Testis (tissue), 3 donors: Measurements from ENCODE around the gene SUDS3. TPM values are rescaled to one million over a fixed set of nuclear protein-coding genes. Genes with fewer than 3 reads are reported as not detected.
"Not testable (repeated sequence)": the region's sequence is repeated elsewhere in the genome, so short reads cannot be mapped to it uniquely, and the experiment has no call there.

ENCODE experiments used
- DNase-seq: peaks from one replicate; pipeline ENCODE4 v3.0.0-alpha.2; 2019
- H3K27ac ChIP-seq, 2 donors: fragments of 200-600 bp; sonication (generic); one replicate each; pipeline ENCODE4 v1.5.1; 2019
- H3K27me3 ChIP-seq: fragments of 200-600 bp; sonication (generic); one replicate; pipeline ENCODE4 v1.5.1; 2019
- H3K36me3 ChIP-seq: fragments of 200-600 bp; sonication (generic); one replicate; pipeline ENCODE4 v1.5.1; 2017; ENCODE audit warnings: low read depth; ENCODE audit errors: missing control alignments
- H3K4me1 ChIP-seq: fragments of 200-600 bp; sonication (generic); one replicate; pipeline ENCODE4 v1.5.1; 2019
- H3K4me3 ChIP-seq, 2 donors: fragments of 200-600 bp; sonication (generic); one replicate each; pipeline ENCODE4 v1.5.1; 2017 to 2019
- H3K9me3 ChIP-seq: fragments of 200-600 bp; sonication (generic); one replicate; pipeline ENCODE4 v1.5.1; 2017
- CTCF ChIP-seq, 3 experiments: fragments of 450-650 bp in 2 of 3; fragments of 200-600 bp in 1 of 3; sonication (generic) in 1 of 3; IDR thresholded peaks; one replicate each; pipeline ENCODE4 v1.5.1; 2016 to 2019; ENCODE audit warnings: antibody characterized with exemption in 3 of 3, mild to moderate bottlenecking in 2 of 3, moderate library complexity in 1 of 3
- POLR2A ChIP-seq: fragments of 450-650 bp; IDR thresholded peaks from one replicate; pipeline ENCODE4 v1.6.1; 2017; ENCODE audit warnings: antibody characterized with exemption, mild to moderate bottlenecking, moderate library complexity
- WGBS, 2 donors: methylation state at CpG; one replicate each; pipeline ENCODE4 v1.1.5; 2018; 5-methylcytosine and 5-hydroxymethylcytosine counted together
- intact Hi-C: fragments of 100-400 bp; cut with DNase I; formaldehyde crosslinking; loops from one replicate; pipeline ENCODE4 v1.15.1; 2023; ENCODE audit warnings: low total_unique reads
- polyA plus RNA-seq: library from polyadenylated mRNA; stranded (reverse); fragments of 350-450 nt; fragmentation: Illumina TruSeq; extraction: RNeasy Lipid Tissue Mini Kit (QIAGEN cat#74804); gene quantifications from one replicate; pipeline ENCODE4 v1.2.3, GENCODE V29; 2014; ENCODE audit warnings: low read depth, low replicate concordance; ENCODE audit not compliant: insufficient read depth
- total RNA-seq, 2 donors: library from RNA; depleted of rRNA; stranded (reverse); fragments of >200 nt; gene quantifications; one replicate each; pipeline ENCODE4 v1.2.3, GENCODE V29; 2016

Gene SUDS3
- total and polyA plus RNA-seq, 3 donors from 2014 or later, result 42.3 to 89.1 (median 73.1) TPM

DNA sequence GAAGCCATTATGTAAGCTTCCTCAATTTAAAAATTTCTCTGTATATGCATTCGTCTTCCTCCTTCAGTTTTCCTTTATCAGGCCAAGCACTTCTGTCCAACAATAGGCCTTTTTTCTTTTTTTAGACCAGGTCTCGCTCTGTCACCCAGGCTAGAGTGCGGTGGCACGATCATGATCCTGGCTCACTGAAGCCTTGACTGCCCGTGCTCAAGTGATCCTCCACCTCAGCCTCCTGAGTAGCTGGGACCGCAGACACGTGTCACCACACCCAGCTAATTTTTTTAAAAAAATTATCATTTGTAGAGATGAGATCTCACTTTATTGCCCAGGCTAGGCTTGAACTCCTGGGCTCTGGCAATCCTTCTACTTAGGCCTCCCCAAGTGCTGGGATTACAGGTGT lies 29.5 kb upstream of the SUDS3 start:
- no peak for DNase-seq
- no peaks in the 10 kb centered on the region for H3K9me3 ChIP-seq
- no peaks in the 10 kb centered on the region for H3K4me1 ChIP-seq
- H3K4me3 ChIP-seq, result no peak overlapping the region
- no peaks in the 10 kb centered on the region for H3K36me3 ChIP-seq
- 63 to 78% methylated on average over 7 of the region's 7 CpGs for WGBS, 2 donors
- no peaks in the 10 kb centered on the region for H3K27me3 ChIP-seq
- intact Hi-C loops, result no loop called here
- TF ChIP-seq POLR2A (no peak), CTCF (IDR thresholded peaks at IDR 0.05) (no peak)
- H3K27ac ChIP-seq, result no peak overlapping the region

DNA sequence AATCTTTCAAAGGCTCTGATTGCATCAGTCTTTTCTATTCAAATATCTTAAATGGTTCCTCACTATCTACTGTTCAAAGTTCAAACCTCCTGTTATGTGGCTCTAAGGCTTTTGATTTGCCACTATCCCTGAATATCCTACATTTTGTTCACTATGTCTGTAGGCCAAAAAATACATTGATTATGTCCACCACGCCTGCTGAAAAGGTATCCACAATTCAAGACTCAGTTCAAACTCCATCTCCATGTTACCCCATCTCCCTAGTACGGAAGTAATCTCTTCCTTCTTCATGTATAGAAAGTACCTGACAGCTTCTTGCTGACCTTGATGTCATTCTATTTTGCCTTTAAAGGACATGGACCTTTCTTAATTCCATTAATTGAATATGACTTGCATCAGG lies 28.4 kb upstream of the SUDS3 start:
- Histone ChIP-seq H3K36me3 (no peaks in the 10 kb centered on the region), H3K4me1 (no peaks in the 10 kb centered on the region), H3K9me3 (no peaks in the 10 kb centered on the region), H3K4me3 (no peak overlapping the region), H3K27me3 (no peaks in the 10 kb centered on the region), H3K27ac (no peak overlapping the region)
- no peak for TF ChIP-seq CTCF (IDR thresholded peaks at IDR 0.05)
- no peak for TF ChIP-seq POLR2A
- DNase-seq, result no peak
- WGBS, 2 donors, result 85 to 94% methylated on average over 2 of the region's 2 CpGs
- intact Hi-C loops, result no loop called here

- intact Hi-C loops, result no loop called here
- 85 to 91% methylated on average over 6 of the region's 6 CpGs for WGBS, 2 donors
- no peak overlapping the region for H3K27ac ChIP-seq
- no peaks in the 10 kb centered on the region for H3K4me1 ChIP-seq
- no peaks in the 10 kb centered on the region for H3K36me3 ChIP-seq
- TF ChIP-seq CTCF (IDR thresholded peaks at IDR 0.05), result no peak
- TF ChIP-seq POLR2A, result no peak
- H3K27me3 ChIP-seq, result no peaks in the 10 kb centered on the region
- no peak for DNase-seq
- no peaks in the 10 kb centered on the region for H3K9me3 ChIP-seq
- H3K4me3 ChIP-seq, result no peak overlapping the region
These were observed 25.3 kb upstream of the SUDS3 start for GRCh38 chr12:118350908-118351559.

DNA sequence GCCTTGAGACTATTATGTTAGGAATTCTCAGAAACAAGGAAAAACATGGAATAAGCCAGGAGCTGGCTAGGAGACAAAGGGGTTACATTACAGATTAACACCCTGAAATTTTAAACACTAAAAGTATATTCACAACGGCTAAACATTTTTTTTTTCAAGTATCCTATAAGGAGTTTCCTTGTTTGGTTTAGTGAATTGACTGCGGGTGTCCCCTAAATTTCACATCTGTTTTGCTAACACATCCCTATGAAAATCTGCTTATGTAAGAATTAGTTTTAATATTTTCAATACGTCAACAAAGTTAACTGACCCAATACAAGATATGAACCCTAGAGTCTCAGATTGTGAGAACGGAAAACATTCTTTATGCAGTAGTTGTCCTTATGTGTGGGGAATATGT lies 22.6 kb upstream of the SUDS3 start:
- no peaks in the 10 kb centered on the region for H3K9me3 ChIP-seq
- DNase-seq, result no peak
- H3K4me1 ChIP-seq, result peaks cover 8% of the 10 kb centered on the region
- 85 to 94% methylated on average over 4 of the region's 4 CpGs for WGBS, 2 donors
- no peaks in the 10 kb centered on the region for H3K36me3 ChIP-seq
- intact Hi-C loops, result no loop called here
- no peak for TF ChIP-seq CTCF (IDR thresholded peaks at IDR 0.05)
- no peak for TF ChIP-seq POLR2A
- H3K4me3 ChIP-seq, result no peak overlapping the region
- no peak overlapping the region for H3K27ac ChIP-seq
- H3K27me3 ChIP-seq, result no peaks in the 10 kb centered on the region

DNA sequence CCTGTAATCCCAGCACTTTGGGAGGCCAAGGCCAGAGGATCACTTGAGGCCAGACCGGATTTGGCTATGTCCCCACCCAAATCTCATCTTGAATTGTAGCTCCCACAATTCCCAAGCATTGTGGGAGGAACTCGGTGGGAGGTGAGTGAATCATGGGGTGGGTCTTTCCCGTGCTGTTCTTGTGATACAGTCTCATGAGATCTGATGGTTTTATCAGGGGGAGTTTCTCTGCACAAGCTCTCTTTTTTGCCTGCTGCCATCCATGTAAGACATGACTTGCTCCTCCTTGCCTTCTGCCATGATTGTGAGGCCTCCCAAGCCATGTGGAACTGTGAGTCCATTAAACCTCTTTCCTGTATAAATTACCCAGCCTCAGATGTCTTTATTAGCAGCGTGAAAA lies 21.9 kb upstream of the SUDS3 start:
- H3K4me3 ChIP-seq, H3K27me3 ChIP-seq, H3K36me3 ChIP-seq, H3K4me1 ChIP-seq, H3K27ac ChIP-seq, intact Hi-C loops, DNase-seq, H3K9me3 ChIP-seq: not testable (repeated sequence)
- WGBS, 2 donors, result 91 to 95% methylated on average over 3 to 4 of the region's 4 CpGs
